GM13976 (cell line): ENCODE measurements around the gene CIDEC.
"Not testable (repeated sequence)": the region's sequence is repeated elsewhere in the genome, so short reads cannot be mapped to it uniquely, and the experiment has no call there.

Source experiments
- DNase-seq: peaks from one replicate; pipeline ENCODE4 v3.0.0; 2012; ENCODE audit warnings: low spot score
- in situ Hi-C: fragments of 300-500 bp; cut with MboI; formaldehyde crosslinking; loops from one replicate; pipeline ENCODE4 v1.12.0; 2022; ENCODE audit warnings: low sequenced_read_pairs, mixed read lengths, inconsistent platforms; ENCODE audit not compliant: unreplicated experiment
- TF ChIP-seq, protein P1 (sequence below): IDR thresholded peaks from 2 replicates; pipeline ENCODE4 v1.5.1; 2012; ENCODE audit warnings: borderline replicate concordance, mild to moderate bottlenecking; ENCODE audit not compliant: insufficient read depth; ENCODE audit errors: extremely low read depth, missing control alignments, control extremely low read depth

CIDEC gene

DNA sequence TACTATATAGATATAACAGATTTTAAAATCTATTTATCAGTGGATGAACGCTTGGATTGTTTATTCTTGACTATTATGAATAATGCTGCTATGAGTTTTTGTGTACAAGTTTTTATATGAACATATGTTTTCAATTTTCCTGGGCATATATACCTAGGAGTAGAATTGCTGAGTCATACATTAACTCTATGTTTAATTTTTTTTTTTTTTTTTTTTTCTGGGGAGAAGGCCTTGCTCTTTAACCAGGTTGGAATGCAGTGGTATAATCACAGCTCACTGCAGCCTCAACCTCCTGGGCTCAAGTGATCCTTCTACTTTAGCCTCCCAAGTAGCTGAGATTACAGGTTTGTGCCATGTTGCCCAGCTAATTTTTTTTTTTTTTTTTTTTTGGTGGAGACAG, 9.1 kb downstream of the CIDEC start:
- in situ Hi-C loops: no loop called here
- TF ChIP-seq, protein P1, sequence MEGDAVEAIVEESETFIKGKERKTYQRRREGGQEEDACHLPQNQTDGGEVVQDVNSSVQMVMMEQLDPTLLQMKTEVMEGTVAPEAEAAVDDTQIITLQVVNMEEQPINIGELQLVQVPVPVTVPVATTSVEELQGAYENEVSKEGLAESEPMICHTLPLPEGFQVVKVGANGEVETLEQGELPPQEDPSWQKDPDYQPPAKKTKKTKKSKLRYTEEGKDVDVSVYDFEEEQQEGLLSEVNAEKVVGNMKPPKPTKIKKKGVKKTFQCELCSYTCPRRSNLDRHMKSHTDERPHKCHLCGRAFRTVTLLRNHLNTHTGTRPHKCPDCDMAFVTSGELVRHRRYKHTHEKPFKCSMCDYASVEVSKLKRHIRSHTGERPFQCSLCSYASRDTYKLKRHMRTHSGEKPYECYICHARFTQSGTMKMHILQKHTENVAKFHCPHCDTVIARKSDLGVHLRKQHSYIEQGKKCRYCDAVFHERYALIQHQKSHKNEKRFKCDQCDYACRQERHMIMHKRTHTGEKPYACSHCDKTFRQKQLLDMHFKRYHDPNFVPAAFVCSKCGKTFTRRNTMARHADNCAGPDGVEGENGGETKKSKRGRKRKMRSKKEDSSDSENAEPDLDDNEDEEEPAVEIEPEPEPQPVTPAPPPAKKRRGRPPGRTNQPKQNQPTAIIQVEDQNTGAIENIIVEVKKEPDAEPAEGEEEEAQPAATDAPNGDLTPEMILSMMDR: no peak

DNA sequence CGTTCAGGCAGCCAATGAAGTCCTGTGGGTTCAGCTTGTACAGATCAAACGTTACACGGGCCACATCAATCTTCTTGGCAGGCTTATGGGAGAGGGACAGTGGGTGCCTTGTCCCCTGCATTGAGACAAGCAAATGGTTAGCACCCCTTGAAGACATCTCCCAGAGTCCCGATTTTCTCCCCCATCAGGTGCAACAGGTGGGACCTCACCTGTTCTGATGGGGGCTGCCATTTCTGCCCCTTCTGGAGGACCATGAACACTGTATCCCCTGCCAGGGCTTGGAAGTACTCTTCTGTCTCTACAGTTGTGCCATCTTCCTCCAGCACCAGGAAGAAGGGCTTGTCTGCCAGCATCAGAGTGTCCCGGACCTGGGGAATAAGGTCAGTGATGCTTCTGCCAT, 10.1 kb downstream of the CIDEC start:
- DNase-seq: no peak
- TF ChIP-seq, protein P1: no peak
- in situ Hi-C loops: no loop called here

More for the DNA sequence above, 9.1 kb downstream of the CIDEC start:
- no peak for DNase-seq

DNA sequence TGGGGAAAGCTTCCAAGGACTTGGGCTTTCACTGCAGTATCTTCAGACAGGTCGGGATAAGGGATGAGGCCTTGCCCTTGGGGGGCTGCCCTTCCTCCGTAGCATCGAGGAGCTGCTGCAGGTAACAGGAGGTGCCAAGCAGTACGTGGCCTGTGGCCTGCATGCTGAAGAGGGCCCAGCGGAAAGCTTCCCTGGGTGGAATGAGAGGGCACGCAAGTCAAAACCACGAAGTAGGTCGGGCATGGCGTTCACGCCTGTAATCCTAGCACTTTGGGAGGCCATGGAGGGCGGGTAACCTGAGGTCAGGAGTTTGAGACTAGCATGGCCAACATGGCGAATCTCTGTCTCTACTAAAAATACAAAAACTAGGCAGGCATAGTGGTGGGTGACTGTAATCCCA, 12.9 kb downstream of the CIDEC start:
- no peak for DNase-seq
- in situ Hi-C loops: no loop called here
- TF ChIP-seq, protein P1: no peak

DNA sequence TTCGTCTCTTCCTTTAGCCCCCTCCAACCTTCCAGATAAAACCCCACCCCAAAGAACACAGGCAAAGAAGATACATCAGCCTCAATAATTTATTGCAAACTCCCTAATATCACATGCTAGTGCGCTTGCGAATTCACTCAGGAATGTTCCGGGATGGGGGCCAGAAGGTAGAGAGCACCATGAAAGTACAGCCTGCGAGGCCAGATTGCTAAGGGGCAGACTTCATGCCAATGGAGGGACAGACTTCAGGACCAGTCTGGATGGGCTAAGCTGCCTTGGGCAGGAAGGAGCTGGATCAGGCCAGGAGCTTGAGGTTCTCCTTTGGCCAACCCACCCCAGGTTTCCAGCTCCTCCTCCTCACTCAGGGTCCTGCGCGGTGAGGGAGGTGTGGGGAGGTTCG, 13.4 kb downstream of the CIDEC start:
- TF ChIP-seq, protein P1: no peak
- in situ Hi-C loops: no loop called here
- DNase-seq: no peak

DNA sequence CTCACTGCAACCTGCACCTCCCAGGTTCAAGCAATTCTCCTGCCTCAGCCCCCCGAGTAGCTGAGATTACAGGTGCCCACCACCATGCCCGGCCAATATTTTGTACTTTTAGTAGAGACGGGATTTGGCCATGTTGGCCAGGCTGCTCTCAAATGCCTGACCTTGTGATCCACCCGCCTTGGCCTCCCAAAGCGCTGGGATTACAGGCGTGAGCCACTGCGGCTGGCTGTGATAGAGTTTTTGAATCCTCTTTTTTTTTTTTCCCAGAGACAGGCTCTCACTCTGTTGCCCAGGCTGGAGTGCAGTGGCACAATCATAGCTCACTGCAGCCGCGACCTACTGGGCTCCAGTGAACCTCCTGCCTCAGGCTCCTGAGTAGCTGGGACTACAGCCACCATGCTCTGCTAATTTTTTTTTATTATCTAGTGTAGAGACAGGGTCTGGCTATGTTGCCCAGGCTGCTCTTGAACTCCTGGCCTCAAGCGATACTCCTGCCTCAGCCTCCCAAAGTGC, 14.9 kb downstream of the CIDEC start:
- in situ Hi-C loops, DNase-seq: not testable (repeated sequence)

DNA sequence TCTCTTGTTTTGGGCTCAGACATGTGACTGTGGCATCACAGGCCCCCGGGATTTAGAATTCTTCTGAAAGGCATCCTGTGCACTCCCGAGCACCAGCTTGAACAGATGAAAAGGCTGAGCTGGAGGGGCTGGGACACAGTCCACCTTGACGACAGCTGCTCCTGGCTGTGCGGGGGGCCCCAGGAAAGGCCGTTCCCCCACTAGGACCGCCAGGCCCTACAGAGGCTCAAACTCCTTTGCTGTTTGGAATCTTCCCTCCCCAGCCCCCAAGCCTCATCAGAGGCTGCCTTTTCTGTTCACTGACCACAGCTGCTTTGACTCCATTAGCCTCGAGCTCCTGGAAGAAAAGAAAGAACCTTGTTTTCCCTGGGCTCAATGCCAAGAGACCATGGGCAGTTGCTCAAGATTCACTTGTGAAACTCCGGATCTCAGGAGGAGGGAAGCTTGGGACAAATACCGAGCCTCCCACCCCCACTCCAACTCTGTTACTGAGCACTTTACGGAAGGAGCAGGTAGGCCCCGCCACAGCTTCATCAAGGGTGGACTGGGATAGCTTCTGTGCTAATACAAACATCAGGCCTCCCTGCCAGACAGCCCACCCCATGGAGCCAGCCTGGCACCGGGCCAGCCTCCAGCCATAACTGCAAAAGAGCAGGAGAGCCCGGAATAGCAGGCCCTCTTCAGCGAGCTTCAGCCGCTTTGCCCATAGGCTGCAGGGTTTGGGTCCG, 15.7 kb downstream of the CIDEC start:
- no peak for DNase-seq
- in situ Hi-C loops: no loop called here
- TF ChIP-seq, protein P1: no peak

DNA sequence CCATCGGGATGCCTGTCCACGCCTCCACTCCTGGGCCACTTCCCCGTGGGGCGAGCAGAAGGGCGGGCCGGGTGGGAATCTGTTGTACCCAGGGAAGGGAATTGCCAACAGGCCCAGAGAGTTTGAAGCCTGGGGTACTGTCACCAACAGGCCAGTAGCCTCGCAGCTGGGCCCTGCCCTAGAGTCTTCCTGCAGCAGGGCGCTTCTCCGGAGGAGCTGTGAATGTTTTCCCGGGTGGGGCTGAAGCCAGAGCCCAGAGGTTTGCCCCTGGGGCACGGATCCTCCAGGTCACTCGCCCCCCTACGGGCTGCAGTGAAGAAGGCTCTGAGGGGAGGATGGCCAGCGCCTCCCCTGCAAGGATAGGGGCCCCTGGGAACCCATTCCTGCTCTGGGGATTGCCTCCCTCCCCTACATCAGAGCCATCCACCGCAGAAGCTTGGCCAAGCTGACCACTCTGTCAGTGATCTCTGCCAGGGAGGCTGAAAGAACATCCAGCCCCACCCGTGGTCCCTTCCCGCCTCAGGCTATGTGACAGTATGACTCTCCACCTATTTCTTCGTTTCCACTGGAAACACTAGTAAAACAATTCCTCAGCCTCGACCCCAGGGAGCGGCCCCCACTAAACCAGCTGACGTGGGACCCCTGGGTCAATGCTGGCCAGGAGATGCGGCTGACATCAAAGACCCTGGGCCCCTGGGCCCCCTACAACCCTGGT, 16.8 kb downstream of the CIDEC start:
- TF ChIP-seq, protein P1: no peak
- in situ Hi-C loops: no loop called here
- DNase-seq: no peak
